ENCODE data around the gene ITGA11.

The ITGA11 gene

GRCh38 chr15:68447976-68448755 lies 16.2 kb upstream of the ITGA11 start:
- DNase-seq, result no peak

GRCh38 chr15:68447209-68447608 lies 15.2 kb upstream of the ITGA11 start:
- DNase-seq, result no peak

- DNase-seq, result no peak
Measured at GRCh38 chr15:68445351-68445750, 13.4 kb upstream of the ITGA11 start.

DNA sequence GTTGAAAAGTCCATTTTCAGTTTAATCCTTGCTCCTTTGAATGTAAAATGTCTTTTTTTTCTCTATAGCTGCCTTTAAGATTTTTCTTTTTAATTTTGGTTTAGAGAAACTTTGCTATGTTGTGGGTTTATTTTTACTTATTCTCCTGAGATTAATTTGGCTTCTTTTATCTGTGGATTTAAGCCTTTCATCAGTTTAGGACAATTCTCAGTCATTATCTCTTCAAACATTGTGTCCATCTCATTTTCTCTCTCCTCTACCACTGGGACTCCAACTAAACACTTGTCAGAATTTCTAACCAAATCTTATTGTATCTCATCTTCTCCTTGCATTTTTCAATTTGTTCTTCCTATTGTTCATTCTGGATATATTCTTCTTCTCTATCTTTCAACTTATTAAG lies 12.4 kb upstream of the ITGA11 start:
- no peak for DNase-seq

DNA sequence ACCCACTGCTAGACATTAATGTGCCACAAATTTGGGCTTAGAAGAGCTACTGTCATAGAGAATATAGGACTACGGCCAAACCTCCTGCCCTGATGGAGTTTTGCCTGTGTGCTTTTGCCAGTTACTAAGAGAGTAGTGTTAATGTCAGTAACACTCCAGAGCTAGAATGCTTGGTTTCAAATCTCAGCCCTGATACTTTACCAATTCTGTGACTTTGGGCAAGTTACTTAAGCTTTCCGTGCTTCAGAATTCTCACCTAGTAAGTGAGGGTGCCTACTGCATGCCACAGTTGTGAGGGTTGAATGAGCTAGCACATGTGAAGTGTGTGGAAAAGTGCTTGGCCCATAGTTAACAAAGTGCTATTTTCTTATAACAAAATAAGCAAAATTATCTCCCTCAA lies 10.9 kb upstream of the ITGA11 start:
- DNase-seq, result no peak

- DNase-seq, result no peak
Measured at GRCh38 chr15:68442041-68442440, 10.1 kb upstream of the ITGA11 start.

- DNase-seq, result no peak
Measured at GRCh38 chr15:68441045-68441743, 9.2 kb upstream of the ITGA11 start.

DNA sequence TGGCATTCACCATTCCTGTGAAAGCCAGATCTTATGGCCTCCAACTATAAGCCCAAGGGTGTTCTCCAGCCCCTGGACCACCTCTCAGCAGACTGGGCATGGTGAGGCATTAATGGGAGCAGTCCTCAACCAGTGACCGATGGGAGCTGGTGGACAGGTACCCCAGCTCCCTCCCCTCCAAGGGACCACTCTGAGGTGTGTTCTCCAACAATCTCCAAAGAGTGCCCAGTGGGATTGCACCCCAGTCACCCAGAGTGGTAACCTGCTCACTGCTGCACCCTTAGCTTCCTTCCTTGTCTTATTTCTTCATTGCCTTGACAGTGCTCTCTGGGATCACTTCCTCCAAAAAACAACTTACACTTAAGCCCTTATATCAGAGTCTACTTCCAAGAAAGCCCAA lies 8.2 kb upstream of the ITGA11 start:
- no peak for DNase-seq

DNA sequence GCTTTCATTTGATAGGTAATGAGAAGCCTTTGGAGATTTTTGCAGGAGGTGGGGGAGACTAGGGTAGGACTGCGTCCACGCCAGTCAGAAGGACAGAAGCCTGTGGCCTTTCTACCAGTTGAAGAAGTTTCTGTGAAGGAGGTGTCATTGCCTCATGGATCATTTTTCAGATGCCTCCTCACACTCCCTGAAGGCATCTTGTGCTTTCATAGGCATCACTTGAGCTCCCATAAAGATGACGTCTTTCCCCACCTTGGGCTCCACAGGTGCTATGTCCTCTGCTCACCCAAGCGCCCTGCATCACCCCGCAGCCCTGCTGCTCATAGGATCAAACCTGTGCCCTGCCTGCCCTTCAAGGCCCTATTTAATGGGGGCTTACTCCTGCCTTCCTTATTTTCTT lies 7.5 kb upstream of the ITGA11 start:
- DNase-seq, result no peak

DNA sequence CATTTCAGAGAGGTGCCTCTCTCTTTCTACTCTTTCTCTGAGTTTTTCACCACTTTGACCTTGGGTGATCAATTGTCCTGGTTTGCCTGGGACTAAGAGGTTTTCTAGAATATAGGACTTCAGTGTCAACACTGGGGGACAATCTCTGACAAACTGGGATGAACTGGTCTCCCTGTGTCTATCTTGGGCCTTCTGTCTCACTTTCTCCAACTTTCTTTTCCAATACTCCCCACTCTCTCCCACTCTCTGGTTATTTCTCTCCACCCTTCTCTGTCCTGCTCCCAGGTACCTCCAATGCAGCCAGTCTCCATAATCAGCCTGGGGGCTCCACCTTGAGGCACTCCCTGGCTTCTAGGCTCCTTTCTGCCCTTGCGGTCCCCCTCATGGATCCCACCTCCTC lies 4.7 kb upstream of the ITGA11 start:
- DNase-seq, result no peak

DNA sequence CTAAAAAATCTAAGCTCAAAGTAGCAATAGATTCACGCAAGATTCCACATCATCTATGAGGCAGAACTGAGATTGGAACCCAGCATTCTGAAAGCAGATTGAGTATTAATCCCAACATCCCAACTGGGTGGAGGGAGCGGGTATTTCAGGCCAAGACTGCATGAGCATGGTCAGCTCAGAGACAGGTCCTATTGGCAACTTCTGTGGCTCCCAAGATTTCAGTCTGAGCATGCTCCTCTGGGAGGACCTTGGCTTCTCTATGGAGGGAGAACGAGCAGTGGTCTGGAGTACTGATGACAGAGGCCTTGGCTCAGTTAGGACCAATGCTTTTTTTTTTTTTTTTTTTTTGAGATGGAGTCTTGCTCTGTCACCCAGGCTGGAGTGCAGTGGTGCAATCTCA lies 4.0 kb upstream of the ITGA11 start:
- no peak for DNase-seq

- DNase-seq, result no peak
Measured at GRCh38 chr15:68434021-68434420, 2.1 kb upstream of the ITGA11 start.

DNA sequence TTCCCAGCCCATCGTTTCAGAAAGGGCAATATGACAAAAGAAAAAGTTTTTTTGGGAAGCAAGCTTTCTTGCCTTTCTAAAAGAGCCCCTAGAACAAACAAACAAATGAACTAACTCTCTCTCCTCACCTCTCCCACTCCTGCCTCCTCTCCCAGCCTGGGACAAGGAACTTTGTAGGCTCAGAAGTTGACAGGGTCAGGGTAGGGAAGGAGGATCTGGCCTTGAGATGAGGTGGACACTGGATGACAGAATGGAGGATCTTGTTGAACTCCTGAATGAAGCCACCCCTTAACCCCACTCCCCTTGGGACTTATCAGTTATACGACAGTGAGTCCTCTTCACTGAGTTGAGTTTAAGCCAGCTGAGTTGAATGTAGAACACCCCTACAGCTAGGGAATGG lies 1.6 kb upstream of the ITGA11 start:
- DNase-seq, result no peak

GRCh38 chr15:68432441-68433064 lies 590 bp upstream of the ITGA11 start:
- DNase-seq, result no peak

DNA sequence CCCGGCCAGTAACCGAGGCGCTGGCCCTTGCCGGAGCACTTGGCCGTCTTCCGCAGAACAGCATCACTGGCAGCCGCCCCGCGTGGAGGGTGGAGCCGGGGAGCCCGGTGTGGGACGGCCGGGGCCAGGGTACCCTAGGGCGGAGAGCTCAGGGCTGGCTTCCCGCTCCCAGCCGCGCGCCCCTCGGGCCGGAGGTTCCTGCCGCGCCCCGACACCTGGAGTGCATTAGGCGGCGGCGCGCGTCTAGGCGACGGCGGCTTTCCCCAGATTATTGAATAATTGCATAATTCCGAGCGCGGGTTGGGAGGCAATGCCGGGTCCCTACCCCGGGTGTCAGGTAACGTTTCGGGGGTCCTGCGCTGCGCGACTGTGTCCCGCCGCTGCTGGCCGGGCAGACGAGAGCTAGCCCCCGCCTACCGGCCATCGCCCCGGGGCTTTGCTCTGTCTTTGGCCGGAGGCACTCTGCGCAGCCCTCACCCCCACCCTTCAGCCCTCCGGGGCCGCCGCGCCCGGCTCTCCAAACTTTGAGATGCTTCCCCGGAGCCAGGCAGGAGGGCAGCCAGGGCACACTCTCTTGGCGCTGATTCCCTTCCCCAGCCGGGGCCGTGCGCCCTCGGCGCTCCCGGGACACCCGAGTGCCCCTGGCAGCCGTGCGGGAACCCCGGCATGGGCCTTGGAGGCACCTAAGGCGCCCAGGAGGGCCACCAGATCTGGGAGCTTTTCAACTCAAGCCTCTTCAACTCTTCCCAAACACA lies 749 bp downstream of the ITGA11 start:
- no peak for DNase-seq

DNA sequence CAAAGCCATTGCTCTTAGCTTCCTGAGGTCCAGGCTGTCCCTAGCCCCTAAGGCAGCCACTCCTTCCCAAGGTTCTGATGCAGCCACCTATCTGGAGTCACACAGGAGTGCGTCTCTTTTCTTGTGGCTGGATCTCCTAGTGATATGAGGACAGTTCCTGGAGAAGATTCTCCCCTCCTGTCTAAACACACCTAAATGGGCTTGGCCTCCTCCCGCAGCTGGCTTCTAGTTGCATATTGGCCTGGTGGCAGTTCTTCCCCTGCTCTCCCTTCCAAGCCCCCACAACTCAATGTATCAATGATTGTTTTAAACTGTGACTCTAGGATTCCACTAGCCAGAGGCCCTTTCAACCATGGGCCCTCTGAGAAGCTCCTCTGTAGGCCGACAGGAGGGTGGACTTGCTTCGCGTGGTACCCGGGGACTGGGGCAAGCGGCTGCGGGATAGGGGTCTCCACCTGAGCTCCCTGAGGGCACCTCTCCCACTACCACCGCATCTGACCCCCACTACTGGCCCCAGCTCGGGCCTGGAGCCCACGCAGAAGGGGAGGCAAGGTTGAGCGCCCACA lies 1.4 kb downstream of the ITGA11 start:
- DNase-seq, result no peak

GRCh38 chr15:68429691-68430470 lies 2.1 kb downstream of the ITGA11 start:
- DNase-seq, result no peak

GRCh38 chr15:68428431-68428940 lies 3.5 kb downstream of the ITGA11 start:
- no peak for DNase-seq

DNA sequence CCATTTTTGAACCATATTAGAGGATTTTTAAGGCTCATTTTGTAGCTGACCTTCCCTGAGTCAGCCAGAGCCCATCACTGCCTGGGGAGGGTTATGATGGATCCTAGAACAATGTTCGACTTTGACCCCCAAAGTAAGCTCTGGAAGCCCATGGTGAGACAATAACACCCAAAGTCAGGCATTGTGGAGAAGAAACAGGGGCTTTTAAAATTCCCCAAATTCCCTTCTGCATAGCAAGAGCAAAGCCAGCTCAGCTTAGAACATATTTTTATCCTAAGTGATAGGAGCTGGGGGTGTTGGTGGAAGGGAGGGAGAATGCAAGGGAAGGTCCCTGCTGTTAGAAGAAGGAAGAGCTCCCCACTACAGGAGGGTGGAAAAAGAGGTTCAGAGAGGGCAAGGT lies 4.0 kb downstream of the ITGA11 start:
- DNase-seq, result no peak

DNA sequence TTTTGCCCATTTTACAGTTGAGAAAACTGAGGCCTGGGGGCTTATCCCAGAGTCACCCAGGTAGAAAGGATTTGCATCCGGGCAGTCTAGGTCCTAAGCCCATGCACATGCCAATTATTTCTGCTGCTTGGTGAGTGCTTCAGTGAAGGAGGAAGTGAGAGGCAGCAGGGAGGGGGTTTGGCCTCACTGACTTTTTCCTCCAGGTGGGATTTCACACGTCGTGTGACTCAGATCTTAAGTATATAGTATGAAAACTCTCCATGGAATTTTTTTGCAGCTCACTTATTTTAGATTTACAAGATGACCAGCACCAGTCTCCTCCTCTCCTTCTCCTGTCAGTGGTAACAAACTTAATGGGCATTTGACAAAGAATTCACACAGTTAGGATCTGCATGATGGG lies 4.6 kb downstream of the ITGA11 start:
- DNase-seq, result no peak

- DNase-seq, result no peak
Measured at GRCh38 chr15:68426116-68426515, 5.8 kb downstream of the ITGA11 start.

GRCh38 chr15:68425428-68426060 lies 6.4 kb downstream of the ITGA11 start:
- no peak for DNase-seq
